T-helper 2 cell treated with Interferon-gamma antibody and Interleukin-4, amounts not matched to agents 5 μg/mL and 100 μg/mL, for 36 hours (primary cell): ENCODE measurements around the gene JHY.

ENCODE experiments used
- DNase-seq: peaks from one replicate; pipeline ENCODE4 v3.0.0; 2021; ENCODE audit warnings: low spot score
- H3K27ac Mint-ChIP-seq: one replicate; pipeline ENCODE4 v1.8.0; 2021; ENCODE audit warnings: mild to moderate bottlenecking, mixed read lengths
- H3K27me3 Mint-ChIP-seq: one replicate; pipeline ENCODE4 v1.8.0; 2021; ENCODE audit warnings: low read depth, mixed read lengths
- H3K36me3 Mint-ChIP-seq: one replicate; pipeline ENCODE4 v1.8.0; 2021; ENCODE audit warnings: low read depth, mixed read lengths
- H3K4me1 Mint-ChIP-seq: one replicate; pipeline ENCODE4 v1.8.0; 2021; ENCODE audit warnings: low read depth, mixed read lengths
- H3K4me3 Mint-ChIP-seq: one replicate; pipeline ENCODE4 v1.8.0; 2022; ENCODE audit warnings: mild to moderate bottlenecking, moderate library complexity, mixed read lengths
- H3K9me3 Mint-ChIP-seq: one replicate; pipeline ENCODE4 v1.8.0; 2021; ENCODE audit warnings: mixed read lengths

JHY gene

GRCh38 chr11:122983438-122984185 lies 101.1 kb downstream of the JHY start:
- peak overlapping the region; percentile 44 for H3K4me3 Mint-ChIP-seq
- no peaks in the 10 kb centered on the region for H3K4me1 Mint-ChIP-seq
- DNase-seq: no peak
- H3K27ac Mint-ChIP-seq: no peak overlapping the region
- H3K9me3 Mint-ChIP-seq: no peaks in the 10 kb centered on the region
- peaks cover 84% of the 10 kb centered on the region for H3K27me3 Mint-ChIP-seq
- no peaks in the 10 kb centered on the region for H3K36me3 Mint-ChIP-seq

GRCh38 chr11:122984186-122985011 lies 101.8 kb downstream of the JHY start:
- peak overlapping the region; percentile 76 for H3K4me3 Mint-ChIP-seq
- no peak overlapping the region for H3K27ac Mint-ChIP-seq
- no peaks in the 10 kb centered on the region for H3K9me3 Mint-ChIP-seq
- DNase-seq: no peak
- no peaks in the 10 kb centered on the region for H3K4me1 Mint-ChIP-seq
- H3K27me3 Mint-ChIP-seq: peaks cover 77% of the 10 kb centered on the region
- no peaks in the 10 kb centered on the region for H3K36me3 Mint-ChIP-seq

GRCh38 chr11:122995526-122995925 lies 113.0 kb downstream of the JHY start:
- no peak overlapping the region for H3K4me3 Mint-ChIP-seq
- H3K9me3 Mint-ChIP-seq: no peaks in the 10 kb centered on the region
- no peaks in the 10 kb centered on the region for H3K4me1 Mint-ChIP-seq
- H3K27me3 Mint-ChIP-seq: peaks cover 13% of the 10 kb centered on the region
- H3K36me3 Mint-ChIP-seq: no peaks in the 10 kb centered on the region
- H3K27ac Mint-ChIP-seq: no peak overlapping the region
- DNase-seq: no peak

- no peaks in the 10 kb centered on the region for H3K9me3 Mint-ChIP-seq
- H3K36me3 Mint-ChIP-seq: no peaks in the 10 kb centered on the region
- no peak for DNase-seq
- peaks cover 19% of the 10 kb centered on the region for H3K27me3 Mint-ChIP-seq
- no peak overlapping the region for H3K4me3 Mint-ChIP-seq
- no peak overlapping the region for H3K27ac Mint-ChIP-seq
- H3K4me1 Mint-ChIP-seq: no peaks in the 10 kb centered on the region
Observed at GRCh38 chr11:122998727-122999366, 116.3 kb downstream of the JHY start.

- Mint-ChIP-seq H3K36me3 (no peaks in the 10 kb centered on the region), H3K27ac (no peak overlapping the region), H3K27me3 (peaks cover 16% of the 10 kb centered on the region), H3K4me3 (no peak overlapping the region), H3K4me1 (no peaks in the 10 kb centered on the region), H3K9me3 (no peaks in the 10 kb centered on the region)
- DNase-seq: no peak
Observed at GRCh38 chr11:123000721-123001120, 118.2 kb downstream of the JHY start.

- H3K4me1 Mint-ChIP-seq: no peaks in the 10 kb centered on the region
- H3K27ac Mint-ChIP-seq: no peak overlapping the region
- no peaks in the 10 kb centered on the region for H3K9me3 Mint-ChIP-seq
- peaks cover 5% of the 10 kb centered on the region for H3K27me3 Mint-ChIP-seq
- H3K4me3 Mint-ChIP-seq: no peak overlapping the region
- H3K36me3 Mint-ChIP-seq: no peaks in the 10 kb centered on the region
- DNase-seq: no peak
Observed at GRCh38 chr11:123006860-123007542, 124.4 kb downstream of the JHY start.
